HG02610 (cell line): ENCODE measurements around the gene NTN4.
"Not testable (repeated sequence)": the region's sequence is repeated elsewhere in the genome, so short reads cannot be mapped to it uniquely, and the experiment has no call there.

Experiments
- ATAC-seq: cut with Tn5 transposase; IDR thresholded peaks from one replicate; pipeline ENCODE4 v1.9.1; 2021; ENCODE audit warnings: mild to moderate bottlenecking, moderate library complexity; ENCODE audit not compliant: unreplicated experiment

The NTN4 gene

DNA sequence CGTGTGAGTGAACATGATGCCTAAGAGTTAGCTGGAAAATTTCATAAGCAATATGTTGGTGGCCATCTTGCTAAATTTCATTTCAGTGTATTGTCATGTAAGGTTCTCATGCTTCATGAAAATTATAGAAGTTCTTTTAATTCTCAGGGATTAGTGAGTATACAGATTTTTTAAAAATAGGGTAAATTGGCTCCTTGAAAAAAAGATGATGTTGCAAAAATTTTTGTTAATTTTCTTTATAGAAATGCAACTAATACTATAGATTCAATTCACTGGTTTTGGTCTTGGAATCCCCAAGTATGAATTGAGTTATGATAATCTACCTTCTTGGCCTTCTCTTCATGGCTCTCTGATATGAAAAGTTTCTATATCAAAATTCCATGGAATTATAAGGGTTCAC is 75.4 kb downstream of the NTN4 start:
- ATAC-seq, result no peak

DNA sequence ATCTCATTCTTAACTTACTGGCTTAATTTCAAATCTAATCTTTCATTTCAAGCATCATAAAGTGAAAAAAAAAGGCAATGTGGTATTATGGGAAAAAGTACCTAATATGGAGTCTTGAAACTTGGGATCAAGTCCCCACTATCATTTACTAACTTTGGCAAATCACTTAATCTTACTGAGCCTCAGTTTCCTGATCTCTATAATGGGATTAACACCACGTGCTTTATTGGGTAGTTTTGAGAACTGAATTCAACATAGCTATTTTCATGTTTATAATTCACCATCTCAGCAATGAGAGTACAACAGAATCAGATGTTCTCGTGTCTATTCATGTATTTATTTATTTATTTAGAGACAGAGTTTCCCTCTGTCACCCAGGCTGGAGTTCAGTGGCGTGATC is 78.3 kb downstream of the NTN4 start:
- ATAC-seq, result no peak

DNA sequence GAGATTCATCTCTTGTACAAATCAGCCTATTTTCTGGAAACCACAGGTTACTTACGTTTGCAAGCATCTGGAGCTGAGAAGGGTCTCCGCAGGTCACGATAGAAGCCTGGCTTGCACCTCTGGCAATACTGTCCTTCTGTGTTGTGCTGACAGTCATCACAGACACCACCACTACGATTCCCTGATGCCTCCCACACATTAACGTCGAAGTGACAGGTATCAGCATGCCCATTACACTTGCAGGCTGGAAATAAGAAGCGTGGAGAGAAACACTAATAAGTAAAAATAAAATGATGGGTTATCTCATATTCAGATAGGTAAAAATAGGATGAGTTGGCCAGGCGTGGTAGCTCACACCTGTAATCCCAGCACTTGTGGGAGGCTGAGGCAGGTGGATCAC is 80.2 kb downstream of the NTN4 start:
- ATAC-seq, result no peak

DNA sequence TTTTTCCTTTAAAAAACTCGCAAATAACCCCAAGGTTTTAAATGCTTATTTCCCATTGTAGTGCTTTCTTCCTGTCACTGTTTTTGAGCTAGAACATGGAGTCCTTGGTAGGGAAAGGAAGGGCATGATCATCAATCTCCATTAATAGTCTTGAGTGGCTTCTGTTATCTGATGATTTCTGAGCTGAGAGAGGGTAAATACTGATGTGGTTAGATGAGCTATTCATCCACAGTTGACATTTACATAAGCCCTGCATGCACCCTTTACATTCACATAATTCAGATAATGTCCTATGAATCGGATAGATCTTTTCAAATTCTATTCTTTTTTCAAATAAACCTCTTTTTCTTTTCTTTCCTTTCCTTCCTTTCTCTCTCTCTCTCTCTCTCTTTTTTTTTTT is 81.4 kb downstream of the NTN4 start:
- no peak for ATAC-seq

DNA sequence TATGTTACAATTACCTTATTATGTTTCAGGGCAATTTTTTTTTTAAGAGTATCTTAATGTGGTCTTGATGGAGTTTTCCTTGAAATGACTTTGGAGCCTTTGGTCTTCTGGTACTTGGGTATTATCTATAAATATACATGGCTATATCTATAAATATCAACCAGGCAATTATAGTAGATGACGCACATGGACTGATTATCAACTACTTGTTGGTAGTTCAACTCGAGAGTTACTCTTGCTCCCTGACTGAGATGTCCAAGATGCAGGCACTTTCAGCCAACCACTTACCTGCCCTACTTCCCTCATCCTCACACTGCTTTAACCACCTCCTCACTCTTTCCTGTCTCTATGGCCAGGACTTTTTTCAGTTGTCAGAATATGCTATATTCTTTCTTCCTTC is 85.4 kb downstream of the NTN4 start:
- ATAC-seq, result no peak

DNA sequence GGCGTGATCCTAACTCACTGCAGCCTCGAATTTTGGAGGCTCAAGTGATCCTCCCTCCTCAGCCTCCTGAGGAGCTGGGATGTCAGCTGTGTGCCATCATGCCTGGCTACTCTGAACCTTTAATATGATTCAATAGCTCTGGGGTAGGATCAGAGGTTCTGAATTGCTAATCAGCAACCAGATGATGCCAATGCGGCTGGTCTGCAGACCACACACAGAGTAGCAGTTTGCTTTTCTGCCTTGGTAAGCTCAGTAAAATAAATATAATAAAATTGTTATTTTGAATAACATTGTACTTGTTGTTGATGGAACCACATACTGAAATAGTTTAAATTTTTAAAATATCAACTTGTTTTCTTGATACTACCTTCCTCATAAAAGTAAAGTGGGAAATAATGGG is 86.6 kb downstream of the NTN4 start:
- no peak for ATAC-seq

DNA sequence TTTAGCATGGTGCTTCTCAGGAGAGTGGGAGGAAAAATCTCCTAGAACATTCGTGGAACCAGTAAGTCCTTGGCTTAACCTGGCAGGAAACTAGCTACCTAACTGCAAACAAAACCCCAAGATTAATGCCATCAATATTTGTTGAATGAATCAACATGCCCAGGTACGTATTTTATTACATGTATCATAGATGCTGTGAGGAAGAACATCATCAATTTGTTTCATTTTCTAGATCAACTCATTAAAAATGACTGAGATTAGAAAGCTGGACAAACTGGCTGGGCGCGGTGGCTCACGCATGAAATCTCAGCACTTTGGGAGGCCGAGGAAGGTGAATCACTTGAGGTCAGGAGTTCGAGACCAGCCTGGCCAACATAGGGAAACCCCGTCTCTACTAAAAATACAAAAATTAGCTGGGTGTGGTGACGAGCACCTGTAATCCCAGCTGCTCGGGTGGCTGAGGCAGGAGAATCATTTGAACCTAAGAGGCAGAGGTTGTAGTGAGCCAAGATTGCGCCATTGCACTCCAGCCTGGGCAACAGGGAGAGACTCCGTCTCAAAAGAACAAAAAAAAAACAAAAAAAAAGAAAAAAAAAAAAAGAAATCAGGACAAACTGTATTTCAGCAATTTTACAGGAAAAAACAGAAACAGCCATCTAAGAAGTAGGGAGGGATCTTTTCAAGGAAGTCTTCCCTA is 88.7 kb downstream of the NTN4 start:
- ATAC-seq, result no peak

DNA sequence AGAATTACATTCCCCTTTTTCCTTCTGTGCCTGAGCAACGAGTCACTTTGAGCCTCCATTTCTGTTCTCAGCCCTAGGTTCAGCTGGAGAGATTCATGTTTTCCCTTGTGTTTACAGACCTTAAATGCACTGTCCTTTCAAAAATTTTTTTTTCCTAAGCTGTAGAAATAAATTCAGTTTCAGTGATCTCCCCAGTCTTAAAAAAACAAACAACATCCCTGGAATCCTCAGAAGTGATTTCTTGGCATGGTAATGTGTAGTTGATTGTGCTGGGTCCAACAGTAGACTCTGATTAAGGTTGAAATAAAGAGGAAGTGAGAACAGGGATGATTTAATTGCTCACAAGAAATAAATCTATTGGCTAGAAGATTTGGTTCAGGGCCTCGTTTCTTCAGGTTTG is 89.3 kb downstream of the NTN4 start:
- ATAC-seq, result no peak

DNA sequence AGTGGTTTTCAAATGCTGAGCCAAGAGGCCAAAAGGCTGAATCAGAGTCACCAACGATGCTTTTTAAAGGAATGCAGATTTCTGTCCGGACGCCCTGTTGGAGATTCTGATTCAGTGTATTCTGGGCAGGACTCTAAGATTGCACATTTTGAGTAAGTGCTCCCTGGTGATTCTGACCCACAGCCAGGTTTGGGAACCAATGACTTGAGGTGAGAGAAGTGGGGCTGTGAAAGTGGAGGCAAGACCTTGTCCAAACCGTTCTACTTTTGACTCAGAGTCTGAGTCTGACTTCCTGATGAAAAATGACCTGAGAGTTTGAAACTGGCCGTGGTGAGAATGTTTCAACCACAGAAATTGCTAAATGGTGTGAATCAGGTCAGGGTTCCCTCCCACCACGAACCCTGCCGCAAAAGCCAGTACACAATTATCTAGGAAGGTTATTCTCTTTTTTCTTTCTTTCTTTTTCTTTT is 90.2 kb downstream of the NTN4 start:
- ATAC-seq, result peak; percentile 96

DNA sequence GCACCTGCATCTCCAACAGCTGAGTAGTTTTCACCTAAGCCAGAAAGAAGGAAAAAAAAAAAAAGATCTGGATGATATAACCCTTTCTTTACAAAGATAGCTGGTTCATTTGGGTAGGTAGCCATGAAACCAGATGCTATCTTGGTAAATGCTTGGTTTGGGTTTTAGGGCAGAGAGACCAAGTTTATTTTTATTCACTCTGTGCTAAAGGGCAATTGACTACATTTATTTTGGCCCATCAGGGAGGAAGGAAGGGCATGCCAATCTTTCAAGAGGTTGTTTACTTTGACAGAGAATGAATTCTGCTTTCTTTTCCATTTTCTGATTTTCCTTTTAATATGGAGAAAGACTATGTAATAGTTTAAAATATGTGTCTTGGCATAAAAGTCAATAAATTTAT is 91.0 kb downstream of the NTN4 start:
- ATAC-seq, result no peak

DNA sequence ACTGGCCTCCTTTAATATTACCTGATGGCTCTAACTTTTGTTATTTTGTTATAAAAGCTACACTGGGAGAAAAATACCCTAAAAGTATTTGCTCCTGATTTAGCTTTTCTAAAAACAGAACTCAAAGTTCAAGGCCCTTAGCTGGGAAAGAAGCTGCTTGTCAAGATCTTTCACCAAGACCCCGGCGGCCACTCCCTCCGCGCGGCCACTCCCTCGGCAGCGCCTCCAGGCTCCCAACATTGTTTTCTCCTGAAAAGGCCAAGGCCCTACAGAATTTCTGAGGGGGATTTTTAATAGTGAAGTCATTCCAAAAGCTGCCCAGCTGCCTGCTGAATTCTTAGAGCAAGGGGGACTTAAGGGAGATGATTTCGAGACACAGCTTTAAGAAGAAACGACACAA is 96.4 kb downstream of the NTN4 start:
- ATAC-seq, result no peak

DNA sequence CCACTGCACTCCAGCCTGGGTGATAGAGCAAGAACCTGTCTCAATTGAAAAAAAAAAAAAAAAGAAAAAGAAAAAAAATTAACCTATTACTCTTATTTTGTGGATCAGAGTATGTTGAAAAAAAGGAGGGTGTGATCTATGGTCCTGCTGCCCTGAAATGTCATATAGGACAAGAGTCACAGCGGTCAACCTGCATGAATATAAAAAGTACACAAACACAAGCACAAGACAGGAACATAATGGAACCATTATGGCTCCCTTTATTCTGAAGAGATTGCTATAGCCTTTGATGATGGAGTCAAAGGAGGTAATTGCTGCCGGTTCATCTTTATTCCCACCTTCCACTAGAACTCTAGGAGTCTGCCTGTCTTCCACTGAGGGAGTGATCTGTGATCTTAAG is 96.9 kb downstream of the NTN4 start:
- no peak for ATAC-seq

DNA sequence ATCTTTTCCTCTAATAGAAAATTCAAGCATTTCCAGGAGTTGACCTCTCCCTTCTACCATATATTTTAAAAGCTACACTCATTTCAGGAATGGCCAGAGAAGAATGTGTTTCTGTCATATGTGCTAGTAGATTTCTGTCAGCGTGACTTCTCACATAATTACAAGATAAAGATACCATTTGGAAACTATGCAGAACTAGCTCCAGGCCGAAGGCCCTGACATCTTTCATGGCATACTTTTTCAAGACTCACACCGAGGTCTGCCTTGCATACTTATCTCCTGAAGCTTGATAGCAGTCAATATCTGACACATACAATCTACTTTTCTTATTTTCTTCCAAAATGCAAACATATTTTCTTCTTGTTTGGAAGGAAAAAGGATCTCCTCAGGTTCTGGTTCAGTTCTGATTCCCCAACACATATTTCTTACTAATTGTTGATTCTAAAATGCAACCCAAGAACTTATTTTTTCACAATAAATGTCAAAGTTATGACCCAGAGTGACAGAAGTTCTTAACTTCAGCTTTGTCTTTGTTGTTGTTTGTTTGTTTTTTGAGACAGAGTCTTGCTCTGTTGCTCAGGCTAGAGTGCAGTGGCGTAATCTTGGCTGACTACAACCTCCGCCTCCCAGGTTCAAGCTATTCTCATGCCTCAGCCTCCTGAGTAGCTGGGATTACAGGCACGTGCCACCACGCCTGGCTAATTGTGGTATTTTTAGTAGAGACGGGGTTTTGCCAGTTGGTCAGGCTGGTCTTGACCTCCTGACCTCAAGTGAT is 99.5 kb downstream of the NTN4 start:
- no peak for ATAC-seq

DNA sequence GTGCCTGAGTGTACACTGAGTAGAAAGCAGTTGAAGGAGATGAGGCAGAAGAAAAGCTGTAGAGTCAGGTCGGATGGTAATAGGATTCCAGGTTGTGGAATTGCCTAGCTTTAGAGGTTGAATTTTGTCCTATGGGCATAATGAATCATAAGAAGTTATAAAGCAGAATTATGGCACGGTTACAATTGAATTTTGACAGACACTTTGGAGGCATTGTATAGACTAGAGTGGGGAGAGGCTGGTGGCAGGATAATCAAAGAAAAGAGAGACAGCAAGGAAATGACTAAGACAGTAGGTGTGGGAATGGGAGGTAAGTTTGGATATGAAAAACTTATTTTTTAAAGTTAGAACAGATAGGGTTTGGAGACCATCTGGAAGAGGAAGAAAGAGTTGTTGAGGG is 102.6 kb downstream of the NTN4 start:
- no peak for ATAC-seq

DNA sequence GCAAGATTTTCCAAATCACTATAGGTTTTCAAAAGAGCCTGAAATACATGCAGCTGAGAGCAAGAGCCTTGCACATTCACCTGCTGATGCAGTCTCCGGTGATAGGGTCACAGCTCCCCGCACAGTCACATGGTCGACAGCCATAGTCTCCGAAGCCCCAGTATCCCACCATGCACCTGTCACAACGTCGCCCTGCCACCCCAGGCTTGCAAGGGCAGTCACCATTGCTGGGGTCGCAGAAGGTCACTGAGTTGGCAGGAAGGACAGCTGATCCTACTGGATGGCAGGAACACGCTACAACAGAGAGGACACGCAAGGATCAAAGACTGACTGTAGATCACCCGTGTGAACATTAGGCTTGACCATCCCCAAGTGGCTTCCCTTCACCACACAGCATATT is 107.1 kb downstream of the NTN4 start:
- ATAC-seq, result no peak

DNA sequence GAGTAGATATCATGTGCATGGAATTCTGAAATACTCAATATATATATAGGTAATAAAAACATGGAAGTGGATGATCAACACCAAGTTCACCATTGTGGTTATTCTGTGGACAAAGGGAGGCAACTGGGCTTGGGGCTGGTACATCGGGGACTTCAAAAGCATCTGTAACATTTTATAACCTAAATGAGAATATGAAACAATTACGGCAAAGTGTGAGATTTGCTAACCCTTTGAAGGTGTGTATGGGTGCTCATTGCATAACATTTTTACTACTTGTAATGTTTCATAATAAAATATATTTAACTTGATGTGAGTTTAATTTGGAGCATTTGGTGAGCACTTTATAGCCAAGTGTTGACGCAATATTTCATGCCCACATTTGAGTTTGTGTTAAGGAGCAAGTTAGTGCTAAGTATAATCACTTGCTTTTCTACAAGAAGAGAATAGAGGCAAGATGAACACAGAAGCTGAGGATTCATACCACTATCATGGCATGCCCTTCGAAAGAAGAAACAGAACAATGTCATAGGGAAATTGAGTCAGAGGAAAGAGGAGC is 109.3 kb downstream of the NTN4 start:
- ATAC-seq, result no peak

DNA sequence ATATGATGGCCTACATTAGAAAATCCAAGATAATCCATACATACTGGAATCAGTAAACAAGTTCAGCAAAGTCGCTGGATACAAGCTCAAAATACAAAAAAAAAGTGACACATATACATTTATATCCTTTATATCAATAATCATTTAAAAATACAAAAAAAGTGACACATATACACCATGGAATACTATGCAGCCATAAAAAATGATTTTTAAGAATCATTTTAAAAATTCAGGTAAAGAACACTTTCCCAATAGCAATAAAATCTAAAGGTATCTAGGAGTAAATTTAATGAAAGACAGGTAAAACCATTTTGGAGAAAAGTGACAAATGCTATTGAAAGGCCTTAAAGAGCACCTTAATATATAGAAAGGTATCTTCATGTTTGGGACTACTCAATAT is 111.9 kb downstream of the NTN4 start:
- ATAC-seq, result no peak

DNA sequence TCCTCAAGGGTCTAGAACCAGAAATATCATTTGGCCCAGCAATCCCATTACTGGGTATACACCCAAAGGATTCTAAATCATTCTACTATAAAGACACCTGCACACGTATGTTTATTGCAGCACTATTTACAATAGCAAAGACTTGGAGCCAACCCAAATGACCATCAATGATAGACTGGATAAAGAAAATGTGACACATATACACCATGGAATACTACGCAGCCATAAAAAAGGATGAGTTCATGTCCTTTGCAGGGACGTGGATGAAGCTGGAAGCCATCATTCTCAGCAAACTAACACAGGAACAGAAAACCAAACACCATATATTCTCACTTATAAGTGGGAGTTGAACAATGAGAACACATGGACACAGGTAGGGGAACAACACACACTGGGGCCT is 112.8 kb downstream of the NTN4 start:
- ATAC-seq, result not testable (repeated sequence)

DNA sequence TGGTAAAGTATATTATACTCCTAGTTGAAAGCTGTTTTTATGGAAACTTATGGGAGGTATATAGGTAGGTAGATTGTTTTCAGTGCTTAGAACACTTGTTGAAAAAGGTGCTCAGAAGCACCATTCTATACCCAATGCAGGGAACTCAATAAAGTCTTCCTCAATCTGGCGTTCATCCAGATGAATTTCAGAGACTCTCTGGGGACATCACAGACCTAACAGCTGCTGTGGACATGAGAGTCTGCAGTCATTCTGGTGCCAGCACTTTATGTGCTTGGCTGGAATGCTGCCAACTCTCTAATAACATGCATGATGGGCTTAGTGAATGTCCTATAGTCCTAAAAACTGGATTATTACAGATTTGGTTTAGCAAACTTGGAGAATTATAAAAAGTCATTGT is 115.9 kb downstream of the NTN4 start:
- no peak for ATAC-seq

DNA sequence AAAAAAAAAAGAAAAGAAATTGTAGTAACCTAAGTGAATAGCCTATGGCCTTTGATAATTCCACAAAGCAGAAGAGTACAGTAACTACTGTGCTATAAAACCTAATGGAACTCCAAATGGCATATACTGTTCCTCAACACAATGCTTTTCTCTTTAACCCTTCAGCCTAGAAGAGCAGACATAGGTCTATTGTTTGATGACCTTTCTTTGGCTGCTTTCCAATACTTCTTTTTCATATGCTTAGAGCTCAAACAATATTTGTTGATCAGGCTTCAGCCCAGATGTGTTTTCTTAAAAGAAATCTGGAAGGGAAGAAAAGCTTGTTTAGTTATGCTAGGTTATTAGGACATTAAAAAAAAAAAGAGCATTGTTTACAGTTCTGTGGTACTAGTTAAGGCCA is 116.4 kb downstream of the NTN4 start:
- ATAC-seq, result no peak

DNA sequence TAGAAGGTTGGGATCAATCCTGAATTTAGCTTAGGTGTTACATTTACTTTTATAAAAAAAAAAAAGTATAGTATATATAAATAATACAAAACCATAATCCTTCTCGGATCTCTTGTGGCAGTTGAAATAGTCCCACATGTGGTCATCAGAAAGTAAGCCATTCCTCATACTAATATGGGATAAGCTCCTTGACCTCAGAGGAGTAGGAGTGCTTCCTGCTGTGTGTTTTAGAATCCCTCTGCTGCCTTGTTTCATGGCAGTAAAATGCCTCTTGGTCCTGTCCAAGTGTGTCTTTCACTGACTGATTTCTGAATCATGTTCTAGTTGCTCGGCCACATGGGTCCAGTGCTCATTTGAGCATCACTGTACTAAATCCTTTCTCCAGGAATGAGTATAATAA is 117.0 kb downstream of the NTN4 start:
- ATAC-seq, result no peak

DNA sequence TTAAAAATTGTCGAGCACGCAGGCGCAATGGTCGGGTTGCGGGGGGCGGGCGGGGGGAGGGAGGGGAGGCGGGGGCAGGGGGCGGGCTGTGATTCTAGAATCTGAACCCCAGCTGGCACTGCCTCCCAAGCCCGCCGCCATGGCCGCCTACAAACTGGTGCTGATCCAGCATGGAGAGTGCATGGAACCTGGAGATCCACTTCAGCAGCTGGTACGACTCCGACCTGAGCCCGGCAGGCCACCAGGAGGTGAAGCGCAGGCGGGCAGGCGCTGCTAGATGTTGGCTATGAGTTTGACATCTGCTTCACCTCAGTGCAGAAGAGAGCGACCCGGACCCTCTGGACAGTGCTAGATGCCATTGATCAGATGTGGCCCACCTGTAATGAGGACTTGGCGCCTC is 118.4 kb downstream of the NTN4 start:
- no peak for ATAC-seq
